ENCODE measurements around the gene TTC21A.
"Not testable (repeated sequence)": the region's sequence is repeated elsewhere in the genome, so short reads cannot be mapped to it uniquely, and the experiment has no call there.

TTC21A gene, protein sequence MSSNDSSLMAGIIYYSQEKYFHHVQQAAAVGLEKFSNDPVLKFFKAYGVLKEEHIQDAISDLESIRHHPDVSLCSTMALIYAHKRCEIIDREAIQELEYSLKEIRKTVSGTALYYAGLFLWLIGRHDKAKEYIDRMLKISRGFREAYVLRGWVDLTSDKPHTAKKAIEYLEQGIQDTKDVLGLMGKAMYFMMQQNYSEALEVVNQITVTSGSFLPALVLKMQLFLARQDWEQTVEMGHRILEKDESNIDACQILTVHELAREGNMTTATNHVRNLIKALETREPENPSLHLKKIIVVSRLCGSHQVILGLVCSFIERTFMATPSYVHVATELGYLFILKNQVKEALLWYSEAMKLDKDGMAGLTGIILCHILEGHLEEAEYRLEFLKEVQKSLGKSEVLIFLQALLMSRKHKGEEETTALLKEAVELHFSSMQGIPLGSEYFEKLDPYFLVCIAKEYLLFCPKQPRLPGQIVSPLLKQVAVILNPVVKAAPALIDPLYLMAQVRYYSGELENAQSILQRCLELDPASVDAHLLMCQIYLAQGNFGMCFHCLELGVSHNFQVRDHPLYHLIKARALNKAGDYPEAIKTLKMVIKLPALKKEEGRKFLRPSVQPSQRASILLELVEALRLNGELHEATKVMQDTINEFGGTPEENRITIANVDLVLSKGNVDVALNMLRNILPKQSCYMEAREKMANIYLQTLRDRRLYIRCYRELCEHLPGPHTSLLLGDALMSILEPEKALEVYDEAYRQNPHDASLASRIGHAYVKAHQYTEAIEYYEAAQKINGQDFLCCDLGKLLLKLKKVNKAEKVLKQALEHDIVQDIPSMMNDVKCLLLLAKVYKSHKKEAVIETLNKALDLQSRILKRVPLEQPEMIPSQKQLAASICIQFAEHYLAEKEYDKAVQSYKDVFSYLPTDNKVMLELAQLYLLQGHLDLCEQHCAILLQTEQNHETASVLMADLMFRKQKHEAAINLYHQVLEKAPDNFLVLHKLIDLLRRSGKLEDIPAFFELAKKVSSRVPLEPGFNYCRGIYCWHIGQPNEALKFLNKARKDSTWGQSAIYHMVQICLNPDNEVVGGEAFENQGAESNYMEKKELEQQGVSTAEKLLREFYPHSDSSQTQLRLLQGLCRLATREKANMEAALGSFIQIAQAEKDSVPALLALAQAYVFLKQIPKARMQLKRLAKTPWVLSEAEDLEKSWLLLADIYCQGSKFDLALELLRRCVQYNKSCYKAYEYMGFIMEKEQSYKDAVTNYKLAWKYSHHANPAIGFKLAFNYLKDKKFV (N-terminal part only)

DNA sequence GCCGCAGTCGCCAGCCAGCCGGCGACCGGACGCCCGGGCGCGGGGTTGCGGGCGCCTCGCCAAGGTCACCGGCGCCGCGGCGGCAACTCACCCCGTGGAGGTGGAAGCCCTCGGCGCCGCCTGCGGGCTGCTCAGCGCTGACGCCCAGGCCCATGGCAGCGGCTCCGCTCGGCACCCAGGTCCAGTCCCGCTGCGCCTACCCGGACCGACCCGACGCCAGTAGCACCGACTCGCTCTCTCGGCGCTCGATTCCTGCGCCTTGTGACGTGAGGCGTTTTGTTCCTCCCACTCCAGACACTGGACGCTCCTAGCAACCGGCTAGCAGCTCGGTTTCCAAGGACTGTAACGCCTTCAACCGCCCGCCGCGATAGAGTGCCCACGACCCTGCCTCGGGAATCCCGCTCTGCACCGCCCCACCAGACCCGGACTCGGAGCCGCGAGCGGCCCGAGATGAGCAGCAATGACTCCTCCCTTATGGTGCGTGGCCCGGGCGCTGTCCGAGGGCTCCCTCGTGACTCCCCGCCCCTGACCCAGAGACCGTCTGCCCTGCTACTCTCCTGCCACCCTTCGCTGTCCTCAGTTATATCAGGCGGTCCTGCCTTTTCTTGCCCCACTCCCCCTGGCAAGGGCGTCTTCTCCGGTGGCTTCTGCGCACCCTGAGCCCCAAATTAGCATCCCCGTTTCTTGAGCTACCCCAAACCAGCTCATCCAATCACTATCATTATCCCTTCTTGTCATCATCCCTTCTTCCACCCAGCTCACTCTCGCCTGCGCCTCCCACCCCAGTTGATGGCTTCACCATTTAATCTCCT is at the start of gene TTC21A, which contains the start of gene GORASP1:
Gene TTC21A (plus strand): TSS at position 293 of the 812 bp plus-strand sequence. CDS start 158 bp downstream, at position 451.
Gene GORASP1 (minus strand): TSS at position 240 of the 812 bp plus-strand sequence. CDS start 86 bp downstream, at position 154.
- DNase-seq, result peak; percentile 77

GRCh38 chr3:39061228-39061627 is 46.3 kb upstream of the TTC21A start:
- DNase-seq, result not testable (repeated sequence)

GRCh38 chr3:39062180-39062579 is 45.3 kb upstream of the TTC21A start:
- DNase-seq, result no peak

- DNase-seq, result no peak
These were observed 44.3 kb upstream of the TTC21A start for GRCh38 chr3:39063143-39063542.

GRCh38 chr3:39064646-39065045 is 42.8 kb upstream of the TTC21A start:
- no peak for DNase-seq

DNA sequence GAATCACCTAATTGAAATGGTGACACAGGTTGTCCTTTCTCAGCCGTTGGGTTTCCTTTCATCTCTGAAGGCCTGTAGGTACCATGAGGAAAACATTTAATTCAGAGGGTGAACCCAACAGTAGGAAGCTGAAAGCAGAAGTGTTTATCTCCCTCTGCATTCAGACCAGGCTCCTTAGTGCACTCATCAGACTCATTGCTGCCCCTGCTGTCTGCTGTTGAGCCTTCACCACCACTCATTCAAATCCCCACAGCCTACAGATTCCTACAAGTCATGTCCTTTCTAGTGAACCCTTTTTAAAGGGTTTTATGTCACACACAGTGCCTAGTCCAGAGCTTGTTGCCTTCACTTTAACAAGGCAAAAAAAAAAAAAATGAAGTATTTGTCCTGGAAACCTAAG is 42.3 kb upstream of the TTC21A start:
- peak; percentile 33 for DNase-seq

- DNase-seq, result no peak
These were observed 40.2 kb upstream of the TTC21A start for GRCh38 chr3:39067286-39067685.

DNA sequence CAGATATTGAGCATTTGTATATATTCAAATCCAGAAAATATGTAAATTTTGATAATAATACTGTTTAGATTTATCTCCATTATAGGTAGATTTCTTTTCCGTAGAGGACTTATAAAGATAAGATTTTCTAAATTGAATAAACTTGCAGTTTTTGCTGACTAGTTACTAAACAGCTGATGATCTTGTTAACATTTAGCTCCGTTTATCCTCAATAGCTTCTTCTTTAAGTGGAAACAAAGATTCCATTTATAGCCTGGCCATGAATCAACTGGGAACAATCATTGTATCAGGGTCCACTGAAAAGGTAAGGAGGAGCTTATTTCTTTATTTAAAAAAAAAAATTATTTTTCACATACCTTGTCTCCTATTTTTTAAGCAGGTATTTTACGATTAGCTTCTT is 38.9 kb upstream of the TTC21A start:
- no peak for DNase-seq

DNA sequence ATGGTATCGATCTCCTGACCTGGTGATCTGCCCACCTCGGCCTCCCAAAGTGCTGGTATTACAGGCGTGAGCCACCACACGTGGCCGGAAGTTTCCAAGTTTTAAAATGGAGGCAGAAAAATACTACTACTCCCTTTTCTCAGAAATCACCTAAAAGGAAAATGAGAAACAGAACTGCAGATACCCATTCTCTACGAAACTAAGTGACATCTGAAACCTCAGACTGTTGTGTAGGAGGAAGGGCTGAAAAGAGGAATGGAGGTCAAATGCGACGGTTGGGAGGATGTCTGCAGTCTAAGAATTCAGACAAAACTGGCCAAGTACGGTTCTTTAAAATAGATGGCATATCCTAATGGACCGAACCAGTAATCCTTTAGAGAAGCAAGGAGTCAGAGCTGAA is 31.6 kb upstream of the TTC21A start:
- DNase-seq, result no peak

- no peak for DNase-seq
These were observed 27.9 kb upstream of the TTC21A start for GRCh38 chr3:39079530-39079929.

- no peak for DNase-seq
These were observed 27.5 kb upstream of the TTC21A start for GRCh38 chr3:39080026-39080425.

GRCh38 chr3:39082666-39083313 is 24.7 kb upstream of the TTC21A start:
- DNase-seq, result no peak

GRCh38 chr3:39086144-39086543 is 21.3 kb upstream of the TTC21A start:
- DNase-seq, result no peak

DNA sequence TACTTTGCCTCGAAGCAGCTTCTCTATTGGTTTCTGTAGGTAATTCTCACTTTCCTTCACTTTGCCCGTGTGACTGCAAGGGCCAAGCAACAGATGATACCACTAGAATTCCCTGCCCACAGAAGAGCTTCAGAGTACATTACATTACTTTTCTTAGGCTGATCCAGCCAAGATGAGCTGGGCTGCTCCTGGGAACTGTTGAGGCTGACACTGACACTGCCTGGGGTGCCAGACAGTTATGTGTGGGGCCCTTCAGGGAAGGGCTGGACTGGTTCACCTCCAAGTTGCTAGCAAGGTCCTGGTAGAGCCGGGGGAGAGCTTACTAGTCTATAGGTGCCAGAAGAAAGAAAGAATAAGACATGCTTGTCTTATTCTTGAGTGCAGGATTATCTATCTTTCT is 19.0 kb upstream of the TTC21A start:
- no peak for DNase-seq

GRCh38 chr3:39088889-39089288 is 18.6 kb upstream of the TTC21A start:
- DNase-seq, result no peak

GRCh38 chr3:39090922-39091321 is 16.6 kb upstream of the TTC21A start:
- no peak for DNase-seq

GRCh38 chr3:39094851-39095677 is 12.4 kb upstream of the TTC21A start:
- no peak for DNase-seq

- DNase-seq, result no peak
These were observed 11.7 kb upstream of the TTC21A start for GRCh38 chr3:39095778-39096177.

DNA sequence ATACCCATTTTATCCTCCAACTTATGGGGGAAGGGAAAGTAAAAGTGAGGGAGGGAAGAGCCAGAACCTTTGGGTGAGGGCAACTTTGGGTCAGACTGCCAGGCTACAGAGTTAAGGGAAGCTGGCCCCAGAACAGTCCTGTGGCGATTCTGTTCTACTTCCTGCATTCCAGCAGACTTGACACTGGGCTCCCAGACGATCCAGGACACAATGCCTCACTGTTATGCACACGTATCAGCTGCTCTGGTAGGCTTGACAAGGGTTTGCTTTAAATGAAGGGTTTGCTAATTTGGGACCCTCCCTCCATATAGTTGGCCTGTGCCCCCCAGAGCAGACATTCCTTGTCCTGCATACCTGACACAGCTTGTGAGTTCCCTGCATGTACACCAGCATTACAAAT is 10.7 kb upstream of the TTC21A start:
- no peak for DNase-seq

DNA sequence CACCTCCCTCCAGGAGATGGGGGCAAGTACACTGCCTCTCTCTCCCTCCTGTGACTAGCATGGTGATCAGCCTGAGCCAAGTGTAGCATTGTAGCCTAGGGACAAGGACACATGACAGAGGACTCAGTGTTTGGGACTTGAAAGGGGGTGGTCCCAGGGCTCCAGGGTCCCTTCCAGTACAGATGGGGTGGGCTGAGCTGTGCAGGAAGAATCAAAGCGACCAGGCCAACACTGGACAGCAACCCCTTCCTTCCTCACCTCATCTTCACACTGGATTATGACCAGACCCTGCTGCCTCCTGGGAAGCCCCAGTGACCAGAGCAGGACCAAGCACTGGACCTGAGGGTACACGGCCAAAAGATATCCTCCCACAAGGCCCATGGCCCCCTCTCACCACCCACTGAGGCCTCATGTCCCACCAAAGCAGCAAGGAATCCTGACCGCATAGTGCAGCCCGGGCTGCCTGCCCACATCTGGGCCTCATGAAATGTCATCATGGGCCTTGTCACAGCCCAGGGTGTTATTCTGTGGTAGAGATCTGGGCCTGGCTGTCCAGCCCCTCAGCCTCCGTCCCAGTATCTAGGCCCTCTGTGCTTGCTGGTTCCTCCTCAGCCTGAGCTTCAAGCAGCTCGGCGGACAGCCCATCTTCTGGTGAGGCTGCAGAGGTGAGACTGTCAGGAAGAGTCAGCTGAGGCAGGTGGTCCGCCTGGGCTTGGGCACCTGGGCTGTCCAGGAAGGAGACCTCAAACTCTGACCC is 9.6 kb upstream of the TTC21A start:
- no peak for DNase-seq
